ENCODE data around the gene ANAPC1. TPM values are rescaled to one million over a fixed set of nuclear protein-coding genes. Genes with fewer than 3 reads are reported as not detected.

The ANAPC1 gene
- total and polyA plus RNA-seq, 2 experiments from 2014 or later = 17.8 to 175 TPM

- no peak for TF ChIP-seq EZH2 (IDR thresholded peaks at IDR 0.05; ENCODE audit: low read depth, unreplicated experiment)
These were observed at the start of gene ANAPC1 (continued) for GRCh38 chr2:111883661-111884591.

DNA sequence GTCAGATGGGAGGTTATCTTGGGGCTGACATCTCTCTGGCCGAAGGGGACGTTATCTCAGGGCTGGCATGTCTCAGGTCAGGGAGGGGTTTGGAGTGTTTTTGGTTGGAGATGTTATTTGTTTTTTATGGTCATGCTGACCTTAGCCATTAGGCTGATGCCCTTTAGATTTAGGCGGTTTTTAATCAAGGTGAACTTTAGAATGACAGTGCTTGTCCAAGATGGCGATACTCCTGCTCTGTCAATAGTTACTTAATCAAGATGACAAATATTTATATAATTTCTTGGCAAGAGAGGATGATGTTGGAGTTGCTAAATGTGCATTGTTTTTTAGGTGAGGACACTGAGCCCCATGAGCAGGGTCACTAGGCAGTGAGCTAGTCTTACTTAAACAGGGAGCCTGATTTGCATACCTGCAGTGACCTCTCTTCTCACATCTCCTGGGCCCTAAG lies 48.9 kb upstream of the ANAPC1 start:
- H3K4me1 Mint-ChIP-seq = peaks cover 10% of the 10 kb centered on the region
- Histone ChIP-seq H4K20me1 (replicated peaks; ENCODE audit: insufficient read depth) (no peaks in the 10 kb centered on the region; the same call in 1 of the 2 replicates), H3K36me3 (ENCODE audit: insufficient read depth) (no peaks in the 10 kb centered on the region), H3K4me3 (no peak overlapping the region), H3K4me2 (no peak overlapping the region), H3K27ac (ENCODE audit: low read depth) (no peak overlapping the region), H3K27me3 (ENCODE audit: insufficient read depth) (no peaks in the 10 kb centered on the region), H3F3A (replicated peaks; ENCODE audit: low read depth) (no peaks in the 10 kb centered on the region), H3K9me2 (ENCODE audit: insufficient read depth) (no peaks in the 10 kb centered on the region), H3K79me2 (replicated peaks; ENCODE audit: insufficient read depth) (no peaks in the 10 kb centered on the region), H2AFZ (no peak overlapping the region), H3K4me1 (ENCODE audit: insufficient read depth) (no peaks in the 10 kb centered on the region)
- H3K9me3 Mint-ChIP-seq = peaks cover 2% of the 10 kb centered on the region; the same call in 1 of the 3 replicates
- peaks cover 30% of the 10 kb centered on the region for H3K36me3 Mint-ChIP-seq (ENCODE audit: low read depth)
- no peak for ATAC-seq
- no peak overlapping the region for H3K27ac Mint-ChIP-seq
- TF ChIP-seq CREB1 (CRISPR knock-in tag; IDR thresholded peaks at IDR 0.05; ENCODE audit: low read depth) (no peak), ZNF114 (CRISPR knock-in tag; IDR thresholded peaks at IDR 0.05) (no peak), STAT1 (IDR thresholded peaks at IDR 0.05; ENCODE audit: unreplicated experiment) (no peak), NANOG (IDR thresholded peaks at IDR 0.05; ENCODE audit: borderline replicate concordance) (no peak), EZH2phosphoT487 (IDR thresholded peaks at IDR 0.05; ENCODE audit: unreplicated experiment) (no peak), CTCF (conservative IDR thresholded peaks at IDR 0.05; ENCODE audit: low read depth in 2 of 2) (no peak), JUNB (IDR thresholded peaks at IDR 0.05; ENCODE audit: unreplicated experiment) (no peak), POLR2AphosphoS5 (IDR thresholded peaks at IDR 0.05; ENCODE audit: low read depth) (no peak)
- TF ChIP-seq, protein P1, sequence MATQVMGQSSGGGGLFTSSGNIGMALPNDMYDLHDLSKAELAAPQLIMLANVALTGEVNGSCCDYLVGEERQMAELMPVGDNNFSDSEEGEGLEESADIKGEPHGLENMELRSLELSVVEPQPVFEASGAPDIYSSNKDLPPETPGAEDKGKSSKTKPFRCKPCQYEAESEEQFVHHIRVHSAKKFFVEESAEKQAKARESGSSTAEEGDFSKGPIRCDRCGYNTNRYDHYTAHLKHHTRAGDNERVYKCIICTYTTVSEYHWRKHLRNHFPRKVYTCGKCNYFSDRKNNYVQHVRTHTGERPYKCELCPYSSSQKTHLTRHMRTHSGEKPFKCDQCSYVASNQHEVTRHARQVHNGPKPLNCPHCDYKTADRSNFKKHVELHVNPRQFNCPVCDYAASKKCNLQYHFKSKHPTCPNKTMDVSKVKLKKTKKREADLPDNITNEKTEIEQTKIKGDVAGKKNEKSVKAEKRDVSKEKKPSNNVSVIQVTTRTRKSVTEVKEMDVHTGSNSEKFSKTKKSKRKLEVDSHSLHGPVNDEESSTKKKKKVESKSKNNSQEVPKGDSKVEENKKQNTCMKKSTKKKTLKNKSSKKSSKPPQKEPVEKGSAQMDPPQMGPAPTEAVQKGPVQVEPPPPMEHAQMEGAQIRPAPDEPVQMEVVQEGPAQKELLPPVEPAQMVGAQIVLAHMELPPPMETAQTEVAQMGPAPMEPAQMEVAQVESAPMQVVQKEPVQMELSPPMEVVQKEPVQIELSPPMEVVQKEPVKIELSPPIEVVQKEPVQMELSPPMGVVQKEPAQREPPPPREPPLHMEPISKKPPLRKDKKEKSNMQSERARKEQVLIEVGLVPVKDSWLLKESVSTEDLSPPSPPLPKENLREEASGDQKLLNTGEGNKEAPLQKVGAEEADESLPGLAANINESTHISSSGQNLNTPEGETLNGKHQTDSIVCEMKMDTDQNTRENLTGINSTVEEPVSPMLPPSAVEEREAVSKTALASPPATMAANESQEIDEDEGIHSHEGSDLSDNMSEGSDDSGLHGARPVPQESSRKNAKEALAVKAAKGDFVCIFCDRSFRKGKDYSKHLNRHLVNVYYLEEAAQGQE (IDR thresholded peaks at IDR 0.05; ENCODE audit: unreplicated experiment) = no peak
- TF ChIP-seq, protein P2, sequence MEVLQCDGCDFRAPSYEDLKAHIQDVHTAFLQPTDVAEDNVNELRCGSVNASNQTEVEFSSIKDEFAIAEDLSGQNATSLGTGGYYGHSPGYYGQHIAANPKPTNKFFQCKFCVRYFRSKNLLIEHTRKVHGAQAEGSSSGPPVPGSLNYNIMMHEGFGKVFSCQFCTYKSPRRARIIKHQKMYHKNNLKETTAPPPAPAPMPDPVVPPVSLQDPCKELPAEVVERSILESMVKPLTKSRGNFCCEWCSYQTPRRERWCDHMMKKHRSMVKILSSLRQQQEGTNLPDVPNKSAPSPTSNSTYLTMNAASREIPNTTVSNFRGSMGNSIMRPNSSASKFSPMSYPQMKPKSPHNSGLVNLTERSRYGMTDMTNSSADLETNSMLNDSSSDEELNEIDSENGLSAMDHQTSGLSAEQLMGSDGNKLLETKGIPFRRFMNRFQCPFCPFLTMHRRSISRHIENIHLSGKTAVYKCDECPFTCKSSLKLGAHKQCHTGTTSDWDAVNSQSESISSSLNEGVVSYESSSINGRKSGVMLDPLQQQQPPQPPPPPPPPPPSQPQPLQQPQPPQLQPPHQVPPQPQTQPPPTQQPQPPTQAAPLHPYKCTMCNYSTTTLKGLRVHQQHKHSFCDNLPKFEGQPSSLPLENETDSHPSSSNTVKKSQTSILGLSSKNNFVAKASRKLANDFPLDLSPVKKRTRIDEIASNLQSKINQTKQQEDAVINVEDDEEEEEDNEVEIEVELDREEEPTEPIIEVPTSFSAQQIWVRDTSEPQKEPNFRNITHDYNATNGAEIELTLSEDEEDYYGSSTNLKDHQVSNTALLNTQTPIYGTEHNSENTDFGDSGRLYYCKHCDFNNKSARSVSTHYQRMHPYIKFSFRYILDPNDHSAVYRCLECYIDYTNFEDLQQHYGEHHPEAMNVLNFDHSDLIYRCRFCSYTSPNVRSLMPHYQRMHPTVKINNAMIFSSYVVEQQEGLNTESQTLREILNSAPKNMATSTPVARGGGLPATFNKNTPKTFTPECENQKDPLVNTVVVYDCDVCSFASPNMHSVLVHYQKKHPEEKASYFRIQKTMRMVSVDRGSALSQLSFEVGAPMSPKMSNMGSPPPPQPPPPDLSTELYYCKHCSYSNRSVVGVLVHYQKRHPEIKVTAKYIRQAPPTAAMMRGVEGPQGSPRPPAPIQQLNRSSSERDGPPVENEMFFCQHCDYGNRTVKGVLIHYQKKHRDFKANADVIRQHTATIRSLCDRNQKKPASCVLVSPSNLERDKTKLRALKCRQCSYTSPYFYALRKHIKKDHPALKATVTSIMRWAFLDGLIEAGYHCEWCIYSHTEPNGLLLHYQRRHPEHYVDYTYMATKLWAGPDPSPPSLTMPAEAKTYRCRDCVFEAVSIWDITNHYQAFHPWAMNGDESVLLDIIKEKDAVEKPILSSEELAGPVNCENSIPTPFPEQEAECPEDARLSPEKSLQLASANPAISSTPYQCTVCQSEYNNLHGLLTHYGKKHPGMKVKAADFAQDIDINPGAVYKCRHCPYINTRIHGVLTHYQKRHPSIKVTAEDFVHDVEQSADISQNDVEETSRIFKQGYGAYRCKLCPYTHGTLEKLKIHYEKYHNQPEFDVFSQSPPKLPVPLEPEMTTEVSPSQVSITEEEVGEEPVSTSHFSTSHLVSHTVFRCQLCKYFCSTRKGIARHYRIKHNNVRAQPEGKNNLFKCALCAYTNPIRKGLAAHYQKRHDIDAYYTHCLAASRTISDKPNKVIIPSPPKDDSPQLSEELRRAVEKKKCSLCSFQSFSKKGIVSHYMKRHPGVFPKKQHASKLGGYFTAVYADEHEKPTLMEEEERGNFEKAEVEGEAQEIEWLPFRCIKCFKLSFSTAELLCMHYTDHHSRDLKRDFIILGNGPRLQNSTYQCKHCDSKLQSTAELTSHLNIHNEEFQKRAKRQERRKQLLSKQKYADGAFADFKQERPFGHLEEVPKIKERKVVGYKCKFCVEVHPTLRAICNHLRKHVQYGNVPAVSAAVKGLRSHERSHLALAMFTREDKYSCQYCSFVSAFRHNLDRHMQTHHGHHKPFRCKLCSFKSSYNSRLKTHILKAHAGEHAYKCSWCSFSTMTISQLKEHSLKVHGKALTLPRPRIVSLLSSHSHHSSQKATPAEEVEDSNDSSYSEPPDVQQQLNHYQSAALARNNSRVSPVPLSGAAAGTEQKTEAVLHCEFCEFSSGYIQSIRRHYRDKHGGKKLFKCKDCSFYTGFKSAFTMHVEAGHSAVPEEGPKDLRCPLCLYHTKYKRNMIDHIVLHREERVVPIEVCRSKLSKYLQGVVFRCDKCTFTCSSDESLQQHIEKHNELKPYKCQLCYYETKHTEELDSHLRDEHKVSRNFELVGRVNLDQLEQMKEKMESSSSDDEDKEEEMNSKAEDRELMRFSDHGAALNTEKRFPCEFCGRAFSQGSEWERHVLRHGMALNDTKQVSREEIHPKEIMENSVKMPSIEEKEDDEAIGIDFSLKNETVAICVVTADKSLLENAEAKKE (CRISPR knock-in tag; IDR thresholded peaks at IDR 0.05) = no peak
- TF ChIP-seq, protein P3, sequence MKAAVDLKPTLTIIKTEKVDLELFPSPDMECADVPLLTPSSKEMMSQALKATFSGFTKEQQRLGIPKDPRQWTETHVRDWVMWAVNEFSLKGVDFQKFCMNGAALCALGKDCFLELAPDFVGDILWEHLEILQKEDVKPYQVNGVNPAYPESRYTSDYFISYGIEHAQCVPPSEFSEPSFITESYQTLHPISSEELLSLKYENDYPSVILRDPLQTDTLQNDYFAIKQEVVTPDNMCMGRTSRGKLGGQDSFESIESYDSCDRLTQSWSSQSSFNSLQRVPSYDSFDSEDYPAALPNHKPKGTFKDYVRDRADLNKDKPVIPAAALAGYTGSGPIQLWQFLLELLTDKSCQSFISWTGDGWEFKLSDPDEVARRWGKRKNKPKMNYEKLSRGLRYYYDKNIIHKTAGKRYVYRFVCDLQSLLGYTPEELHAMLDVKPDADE (IDR thresholded peaks at IDR 0.05) = no peak
- peaks cover 5% of the 10 kb centered on the region for H3K27me3 Mint-ChIP-seq (ENCODE audit: insufficient read depth, low read depth, poor library complexity)
- no peak overlapping the region for H3K4me3 Mint-ChIP-seq
- no peak for DNase-seq (ENCODE audit: low spot score)
